ENCODE results near the gene TEX38. TPM values are rescaled to one million over a fixed set of nuclear protein-coding genes. Genes with fewer than 3 reads are reported as not detected.
"Not testable (repeated sequence)": the region's sequence is repeated elsewhere in the genome, so short reads cannot be mapped to it uniquely, and the experiment has no call there.

Gene TEX38
- total RNA-seq, 1 donor from 2014 or later, result not detected

GRCh38 chr1:46687921-46688509 is 16.4 kb downstream of the TEX38 start:
- DNase-seq (ENCODE audit: low read depth, low spot score), result no peak

- DNase-seq (ENCODE audit: low read depth, low spot score), result peak; percentile 73
Observed at GRCh38 chr1:46689356-46689755, 17.7 kb downstream of the TEX38 start.

DNA sequence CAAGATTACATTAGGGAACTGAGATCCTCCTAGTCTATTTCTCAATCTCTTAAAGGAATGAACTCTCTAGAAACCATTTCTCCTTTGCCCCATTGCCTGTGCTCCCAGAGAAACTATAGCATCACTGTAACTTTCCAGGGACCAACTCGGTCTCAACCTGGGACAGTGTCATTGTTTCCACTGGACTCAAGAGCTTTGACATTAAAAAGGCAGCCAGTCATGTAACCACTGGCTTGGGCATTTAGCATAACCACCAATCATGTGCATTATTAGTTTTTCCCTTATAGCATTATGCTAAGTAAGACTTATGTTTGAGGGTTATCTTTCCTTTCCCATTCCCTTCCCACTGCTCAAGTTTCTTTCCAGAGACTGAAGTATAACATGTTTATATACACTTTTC is 18.2 kb downstream of the TEX38 start:
- DNase-seq (ENCODE audit: low read depth, low spot score), result no peak

- no peak for DNase-seq (ENCODE audit: low read depth, low spot score)
Observed at GRCh38 chr1:46690931-46691421, 19.3 kb downstream of the TEX38 start.

- DNase-seq (ENCODE audit: low read depth, low spot score), result no peak
Observed at GRCh38 chr1:46691997-46692790, 20.5 kb downstream of the TEX38 start.

DNA sequence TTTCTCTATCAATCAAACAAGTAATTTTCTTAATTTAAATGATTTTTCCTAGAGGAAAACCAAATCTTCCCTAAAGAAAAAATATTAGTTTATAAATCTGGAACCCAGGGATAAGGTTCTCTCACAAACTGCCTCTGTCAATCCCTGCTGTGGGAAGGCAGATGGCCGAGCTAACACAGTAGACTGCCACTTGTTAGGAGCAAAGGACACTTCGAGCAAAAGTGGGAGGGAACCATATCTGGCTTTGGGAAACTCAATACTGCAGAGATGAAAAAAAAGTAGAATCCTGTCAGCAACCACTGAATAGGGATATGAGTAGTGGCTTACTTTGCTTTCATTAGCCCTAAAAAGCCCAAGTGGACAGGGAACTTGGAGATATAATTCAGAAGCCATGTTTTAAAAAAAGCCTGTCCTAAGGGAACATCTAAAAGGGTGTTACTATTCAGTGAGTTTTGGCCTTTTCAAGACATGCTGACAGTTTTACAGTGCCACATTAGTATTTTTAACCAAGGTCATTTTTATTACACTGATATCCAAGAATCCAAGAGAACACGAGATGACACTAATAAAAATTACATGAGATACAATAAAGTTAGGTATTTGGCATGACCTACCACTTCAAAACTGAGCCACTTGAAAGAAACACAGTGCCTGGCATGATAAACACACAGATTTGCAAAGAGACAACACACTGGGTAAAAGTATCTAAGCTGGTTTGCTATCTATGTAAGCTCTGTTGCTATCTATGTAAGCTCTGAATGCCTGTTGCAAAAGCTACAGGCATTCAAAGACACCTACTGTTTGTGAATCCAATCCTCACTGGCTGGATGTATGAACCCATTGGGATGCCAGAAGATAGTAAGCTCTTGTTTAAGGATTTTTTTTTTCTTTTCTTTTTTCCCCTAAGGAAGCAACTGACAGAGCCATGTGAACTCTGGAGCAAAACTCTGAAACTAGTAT is 21.4 kb downstream of the TEX38 start:
- DNase-seq (ENCODE audit: low read depth, low spot score), result no peak

- not testable (repeated sequence) for DNase-seq (ENCODE audit: low read depth, low spot score)
Observed at GRCh38 chr1:46694676-46695075, 23.0 kb downstream of the TEX38 start.

DNA sequence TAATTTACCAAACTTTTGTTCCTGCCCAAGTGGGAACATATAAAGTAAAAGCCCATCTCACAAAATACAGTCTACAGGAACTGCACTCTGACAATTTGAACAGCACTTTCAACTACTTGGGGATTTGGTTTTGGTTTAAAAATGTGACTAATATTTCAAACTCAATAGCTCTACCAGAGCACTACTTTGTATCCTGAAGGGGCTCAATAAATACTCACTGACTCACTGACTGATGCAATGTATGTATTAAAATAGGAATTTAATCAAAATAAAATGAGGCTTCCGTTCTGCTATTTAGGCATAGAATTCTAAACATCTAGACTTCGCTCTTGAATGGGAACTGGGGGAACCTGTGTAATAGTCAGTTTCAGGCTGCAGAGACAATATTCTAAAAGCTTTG is 25.4 kb downstream of the TEX38 start:
- no peak for DNase-seq (ENCODE audit: low read depth, low spot score)

DNA sequence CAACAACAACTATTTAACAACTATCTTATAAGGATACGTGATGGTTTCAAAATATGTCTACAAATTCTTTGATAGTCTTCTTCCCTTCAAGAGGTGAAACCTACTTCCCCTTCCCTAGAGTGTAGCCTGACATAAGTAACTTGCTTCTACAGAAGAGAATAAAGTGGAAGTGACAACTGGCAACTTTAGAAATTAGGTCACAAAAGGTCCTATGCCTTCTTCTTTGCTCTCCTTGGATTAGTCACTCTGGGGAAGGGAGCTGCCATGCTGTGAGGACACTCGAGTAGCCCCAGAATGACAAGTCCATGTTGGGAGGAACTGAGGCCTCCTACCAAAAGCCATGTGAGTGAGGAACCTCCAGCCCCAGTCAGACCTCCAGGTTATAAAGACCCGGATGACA is 28.0 kb downstream of the TEX38 start:
- DNase-seq (ENCODE audit: low read depth, low spot score), result no peak

DNA sequence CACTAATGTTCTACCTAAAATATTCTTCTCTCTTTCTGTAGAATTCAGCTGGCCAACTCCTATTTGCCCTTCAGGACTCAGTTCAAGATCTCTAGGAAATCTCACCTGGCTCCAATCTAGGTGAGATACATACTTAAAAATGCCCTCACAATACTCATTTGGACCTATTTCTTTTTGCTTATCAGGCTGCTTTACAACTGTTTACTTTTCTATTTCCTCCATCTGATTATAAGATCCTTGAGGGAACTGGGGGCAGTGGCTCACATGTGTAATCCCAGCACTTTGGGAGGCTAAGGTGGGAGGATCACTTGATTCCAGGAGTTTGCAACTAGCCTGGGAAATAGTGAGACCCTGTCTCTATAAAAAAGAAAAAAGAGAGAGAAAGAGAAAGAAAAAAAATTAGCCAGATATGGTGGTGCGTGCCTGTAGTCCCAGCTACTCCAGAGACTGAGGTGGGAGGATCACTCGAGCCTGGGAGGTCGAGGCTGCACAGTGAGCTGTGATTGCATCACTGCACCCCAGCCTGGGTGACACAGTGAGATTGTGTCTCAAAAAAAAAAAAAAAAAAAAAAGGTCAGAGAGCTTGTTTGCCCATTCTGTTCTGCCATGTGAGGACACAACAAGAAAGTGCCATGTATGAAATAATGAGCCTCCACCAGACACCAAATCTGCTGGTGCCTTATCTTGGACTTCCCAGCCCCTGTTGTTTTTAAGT is 32.4 kb downstream of the TEX38 start:
- DNase-seq (ENCODE audit: low read depth, low spot score), result no peak

DNA sequence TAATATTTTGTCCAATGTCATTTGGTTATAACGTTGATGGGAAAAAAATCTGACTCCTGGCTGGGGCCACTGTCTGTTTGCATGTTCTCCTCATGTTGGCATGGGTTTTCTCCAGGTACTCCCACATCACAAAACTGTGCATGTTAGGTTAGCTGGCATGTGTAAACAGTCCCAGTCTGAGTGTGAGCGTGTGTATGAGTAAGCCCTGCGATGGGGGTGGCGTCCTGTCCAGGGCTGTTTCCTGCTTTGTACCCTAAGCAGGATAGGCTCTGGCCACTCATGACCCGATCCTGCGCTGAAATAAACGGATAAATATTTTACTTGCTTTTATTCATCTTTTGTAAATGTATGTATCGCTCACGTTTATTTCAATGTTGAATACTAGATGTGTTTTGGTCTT is 33.8 kb downstream of the TEX38 start:
- DNase-seq (ENCODE audit: low read depth, low spot score), result no peak

- no peak for DNase-seq (ENCODE audit: low read depth, low spot score)
Observed at GRCh38 chr1:46708121-46708520, 36.5 kb downstream of the TEX38 start.

DNA sequence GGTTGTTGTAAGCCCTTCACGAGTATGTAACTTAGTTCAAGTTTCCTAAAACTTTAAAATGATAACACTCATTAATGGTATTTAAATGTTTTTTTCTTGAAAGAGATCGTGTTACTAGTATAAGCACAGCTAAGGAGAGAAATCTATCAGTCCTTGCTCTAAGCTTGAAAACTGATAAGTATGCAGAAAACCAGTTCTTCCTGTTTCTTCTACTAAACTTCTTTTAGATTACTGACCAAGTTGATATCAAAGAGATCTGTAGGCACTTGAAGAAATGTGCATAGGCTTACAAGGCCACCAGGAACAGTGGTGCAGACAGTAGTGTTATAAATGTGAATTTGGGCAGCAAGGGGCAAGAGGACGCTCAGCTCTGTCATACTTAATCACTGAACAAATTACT is 43.3 kb downstream of the TEX38 start:
- no peak for DNase-seq (ENCODE audit: low read depth, low spot score)

DNA sequence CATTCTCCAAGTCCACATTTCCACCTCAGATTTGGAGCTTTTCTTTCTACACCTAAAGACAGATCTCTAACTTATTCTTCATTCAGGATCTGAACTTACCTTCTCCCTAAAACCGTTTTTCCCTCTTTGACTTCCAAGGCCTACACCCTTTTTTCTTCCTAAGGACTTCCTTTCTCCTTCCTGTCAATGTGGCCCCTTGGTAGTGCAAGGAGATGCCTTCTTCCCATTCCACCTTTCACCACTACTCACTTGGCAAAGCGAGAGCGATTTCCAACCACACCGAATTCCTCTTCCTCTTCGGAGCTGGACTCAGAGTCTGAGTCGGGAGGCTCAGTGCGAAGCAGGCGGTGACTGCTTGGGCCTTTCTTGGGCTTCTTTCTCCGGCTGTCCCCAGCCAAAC is 46.0 kb downstream of the TEX38 start:
- no peak for DNase-seq (ENCODE audit: low read depth, low spot score)

DNA sequence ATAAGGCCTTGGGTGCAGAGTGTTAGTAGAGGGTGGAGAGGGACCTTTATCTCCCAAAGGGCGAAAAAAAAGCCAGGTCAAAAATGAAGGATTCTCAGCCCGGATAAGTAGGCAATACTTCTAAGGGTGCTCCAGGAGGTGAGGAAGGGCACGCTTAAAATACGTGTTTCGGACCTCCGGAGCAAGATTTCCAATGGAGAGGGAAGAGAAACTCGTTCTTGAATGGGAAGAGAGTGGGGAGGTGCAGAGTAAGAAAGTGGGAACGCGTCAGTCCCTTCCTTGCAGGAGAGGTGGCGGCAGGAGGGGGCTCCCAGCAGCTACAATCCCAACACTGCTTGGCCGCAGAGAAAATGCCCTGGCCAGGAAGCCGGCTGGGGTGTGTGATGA is 46.7 kb downstream of the TEX38 start:
- DNase-seq (ENCODE audit: low read depth, low spot score), result no peak

DNA sequence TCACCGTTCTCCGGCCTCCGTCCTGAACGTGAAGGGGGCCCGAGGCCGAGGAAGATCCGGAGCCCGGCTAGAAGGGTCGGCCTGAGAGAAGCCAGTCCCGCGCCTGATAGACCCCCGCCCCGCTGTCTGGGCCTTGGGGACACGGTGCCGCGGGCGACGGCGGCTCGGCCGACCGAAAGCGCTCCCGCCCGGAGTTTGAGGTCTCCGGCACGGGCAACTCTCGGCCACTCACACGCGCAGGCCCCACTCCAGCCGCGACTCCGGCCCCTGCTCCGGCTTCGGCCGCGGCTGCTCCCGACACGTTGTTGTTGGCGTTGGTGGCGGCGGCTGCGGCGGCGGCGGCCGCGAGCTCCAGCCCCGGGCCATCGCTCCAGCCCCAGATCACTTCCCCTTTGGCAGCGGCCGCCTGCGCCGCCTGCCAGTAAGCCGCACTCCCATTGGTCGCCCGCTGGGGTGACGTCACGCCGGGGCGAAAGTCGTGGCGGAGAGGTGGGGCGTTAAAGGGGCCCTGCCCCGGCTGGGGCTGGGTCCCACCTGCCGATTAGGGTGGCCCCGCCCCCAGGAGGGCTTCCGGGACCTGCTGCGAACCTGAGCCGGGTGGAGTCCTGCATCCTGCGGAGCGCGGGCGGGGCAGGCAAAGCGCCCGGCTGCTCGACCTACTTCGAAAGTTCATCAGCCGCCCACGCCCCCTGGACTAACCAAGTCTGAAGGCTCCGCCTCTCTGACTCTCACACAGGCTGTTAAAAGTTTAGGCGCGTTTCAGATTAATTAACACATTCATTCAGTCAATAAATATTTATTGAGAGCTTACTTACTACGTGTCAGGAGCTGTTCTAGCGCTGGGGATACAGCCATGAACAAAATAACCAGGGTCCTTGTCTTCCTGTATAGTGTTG is 47.3 kb downstream of the TEX38 start, which contains the start of gene EFCAB14:
Gene EFCAB14 (minus strand): TSS at position 388 of the 896 bp plus-strand sequence. CDS start 1,027 bp downstream, outside the sequence.
- DNase-seq (ENCODE audit: low read depth, low spot score), result peak; percentile 61

DNA sequence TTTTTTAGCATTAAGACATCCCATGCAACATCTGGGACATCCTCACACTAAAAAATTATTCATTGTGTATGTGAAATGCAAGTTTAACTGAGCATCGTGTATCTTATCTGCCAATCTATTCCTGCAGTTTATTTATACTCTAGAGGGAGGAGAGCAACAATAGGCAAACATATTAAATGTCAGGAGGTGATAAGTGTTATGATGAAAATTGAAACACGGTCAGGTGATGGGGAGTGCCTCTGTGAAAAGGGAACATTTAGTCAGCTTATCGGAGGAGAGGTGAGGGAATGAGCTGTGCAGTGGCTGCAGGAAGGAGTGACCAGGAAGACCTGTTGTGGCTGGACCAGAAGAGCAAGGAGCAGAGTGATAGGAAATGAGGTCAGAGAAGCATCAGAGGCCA is 48.0 kb downstream of the TEX38 start:
- no peak for DNase-seq (ENCODE audit: low read depth, low spot score)

DNA sequence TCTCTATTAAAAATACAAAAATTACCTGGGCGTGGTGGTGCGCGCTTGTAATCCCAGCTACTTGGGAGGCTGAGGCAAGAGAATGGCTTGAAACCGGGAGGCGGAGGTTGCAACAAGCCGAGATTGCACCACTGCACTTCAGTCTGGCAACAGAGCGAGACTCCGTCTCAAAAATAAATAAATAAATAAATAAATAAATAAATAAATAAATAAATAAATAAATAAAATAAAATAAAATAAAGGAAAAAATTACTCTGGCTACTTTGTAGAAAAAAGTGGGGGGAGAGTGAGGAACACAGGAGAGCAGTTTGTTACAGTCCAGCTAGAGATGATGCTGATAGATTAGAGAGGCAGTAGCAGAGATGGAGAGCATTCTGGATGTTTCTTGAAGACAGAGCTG is 48.7 kb downstream of the TEX38 start:
- not testable (repeated sequence) for DNase-seq (ENCODE audit: low read depth, low spot score)

GRCh38 chr1:46721204-46721603 is 49.5 kb downstream of the TEX38 start:
- no peak for DNase-seq (ENCODE audit: low read depth, low spot score)

DNA sequence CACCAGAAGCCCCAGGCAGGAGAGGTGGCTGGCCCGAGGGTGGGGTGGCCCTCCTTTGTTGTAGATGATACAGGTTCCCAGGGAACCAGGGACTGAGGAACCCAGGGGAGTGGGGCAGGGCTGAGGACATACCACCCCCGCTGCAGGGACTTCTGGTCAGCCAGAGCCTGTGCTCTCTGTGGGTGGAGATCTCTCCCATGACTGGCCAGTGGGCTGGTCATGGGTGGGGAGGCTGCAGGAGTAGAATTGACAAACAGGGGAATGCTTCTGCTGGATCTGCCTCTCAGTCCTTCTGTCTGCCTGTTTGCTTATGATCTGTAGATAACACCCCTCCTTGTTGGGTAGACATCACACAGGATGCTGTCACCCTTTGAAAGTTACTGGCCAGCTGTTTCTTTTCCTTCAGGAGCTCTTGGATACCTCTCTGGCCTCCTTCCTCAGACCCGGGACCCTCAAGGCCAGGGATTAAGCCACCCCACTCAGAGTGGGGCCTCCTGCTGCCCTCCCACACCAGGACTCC is 50.1 kb downstream of the TEX38 start:
- no peak for DNase-seq (ENCODE audit: low read depth, low spot score)
